Measurements from ENCODE around the gene CBLB. TPM values are rescaled to one million over a fixed set of nuclear protein-coding genes. Genes with fewer than 3 reads are reported as not detected.
A peak's percentile ranks its signal among the peaks of the same experiment; 100 is the strongest.

The CBLB gene
- total RNA-seq, 2 experiments from 2014 or later = 146 to 157 TPM

DNA sequence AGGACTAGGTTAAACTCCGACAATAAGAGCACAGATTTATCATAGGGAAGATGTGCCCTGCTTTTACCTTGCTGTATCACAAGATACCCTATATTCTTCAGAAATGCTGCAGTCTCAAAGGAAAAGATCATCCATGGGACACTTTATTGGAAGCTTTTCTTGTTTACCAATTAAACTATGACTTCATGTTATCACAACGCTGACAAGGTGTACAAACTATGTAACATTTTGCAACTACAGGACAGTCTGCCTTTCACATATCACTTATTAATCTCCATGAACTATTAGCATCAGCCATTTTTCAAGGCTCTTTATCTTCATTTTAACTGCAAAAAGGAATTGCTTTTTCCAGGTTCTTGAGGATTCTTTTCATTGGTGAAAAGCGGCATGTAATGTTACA, 34.0 kb downstream of the CBLB start:
- Mint-ChIP-seq H3K9me3 (no peaks in the 10 kb centered on the region), H3K36me3 (peaks cover 58% of the 10 kb centered on the region), H3K27me3 (no peaks in the 10 kb centered on the region), H3K4me1 (peaks cover 64% of the 10 kb centered on the region), H3K4me3 (peak overlapping the region; percentile 9), H3K27ac (peak overlapping the region; percentile 72)
- DNase-seq = no peak
- POLR2A ChIA-PET = interaction anchor here (1.0 kb wide), 1 partner anchor 34 kb away, joined by 3 read pairs; no protein-coding TSS in a partner anchor
- no peak for ATAC-seq (ENCODE audit: low read depth)

DNA sequence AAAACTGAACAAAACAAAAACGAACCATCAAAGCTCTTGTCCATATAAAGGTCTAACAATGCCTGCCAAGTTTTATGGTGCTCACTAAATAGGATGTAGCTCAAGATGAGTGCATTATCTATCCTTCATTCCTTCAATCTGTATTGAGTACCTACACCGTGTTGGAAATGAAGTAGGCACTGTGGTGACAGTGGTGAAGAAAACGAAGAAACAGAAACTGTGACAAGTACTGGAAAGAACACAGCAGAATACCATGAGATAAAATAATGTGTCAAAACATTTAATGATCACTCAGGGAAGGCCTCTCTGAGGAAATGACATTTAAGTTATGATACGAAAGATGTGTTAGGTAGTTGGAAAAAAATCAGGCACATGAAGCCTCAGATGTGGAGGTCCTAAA, 36.2 kb downstream of the CBLB start:
- Mint-ChIP-seq H3K27me3 (no peaks in the 10 kb centered on the region), H3K36me3 (peaks cover 58% of the 10 kb centered on the region), H3K4me1 (peaks cover 67% of the 10 kb centered on the region), H3K9me3 (no peaks in the 10 kb centered on the region), H3K27ac (peak overlapping the region; percentile 85), H3K4me3 (peak overlapping the region; percentile 76)
- DNase-seq (no peak), ATAC-seq (ENCODE audit: low read depth) (peak; percentile 58)
- POLR2A ChIA-PET = interaction anchor here (1.2 kb wide), 1 partner anchor 35 kb away, joined by 7 read pairs; no protein-coding TSS in a partner anchor

DNA sequence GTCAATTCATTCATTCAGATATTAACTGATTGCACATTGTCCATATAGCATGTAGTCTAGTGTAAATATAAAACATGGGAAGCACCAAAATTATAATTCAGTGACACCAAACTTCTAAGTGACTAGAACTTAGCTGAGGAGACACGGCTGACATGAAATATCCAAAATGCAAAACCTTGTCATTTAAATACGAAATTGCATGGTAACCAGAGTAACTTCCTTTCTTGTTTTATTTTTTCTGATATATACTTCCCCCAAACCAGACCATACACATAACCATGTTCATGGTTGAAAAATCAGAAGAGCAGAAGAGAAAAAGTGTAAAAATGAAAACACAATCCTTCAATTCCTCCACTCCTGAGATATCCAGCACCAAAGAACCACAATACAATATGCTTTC, 38.0 kb downstream of the CBLB start:
- Mint-ChIP-seq H3K27ac (peak overlapping the region; percentile 71), H3K4me1 (peaks cover 63% of the 10 kb centered on the region), H3K27me3 (no peaks in the 10 kb centered on the region), H3K36me3 (peaks cover 61% of the 10 kb centered on the region), H3K9me3 (no peaks in the 10 kb centered on the region), H3K4me3 (peak overlapping the region; percentile 64)
- ATAC-seq (ENCODE audit: low read depth) (no peak), DNase-seq (no peak)
- POLR2A ChIA-PET = interaction anchor here (1.1 kb wide), 1 partner anchor 37 kb away, joined by 5 read pairs; the partner anchor contains the start of gene CBLB

DNA sequence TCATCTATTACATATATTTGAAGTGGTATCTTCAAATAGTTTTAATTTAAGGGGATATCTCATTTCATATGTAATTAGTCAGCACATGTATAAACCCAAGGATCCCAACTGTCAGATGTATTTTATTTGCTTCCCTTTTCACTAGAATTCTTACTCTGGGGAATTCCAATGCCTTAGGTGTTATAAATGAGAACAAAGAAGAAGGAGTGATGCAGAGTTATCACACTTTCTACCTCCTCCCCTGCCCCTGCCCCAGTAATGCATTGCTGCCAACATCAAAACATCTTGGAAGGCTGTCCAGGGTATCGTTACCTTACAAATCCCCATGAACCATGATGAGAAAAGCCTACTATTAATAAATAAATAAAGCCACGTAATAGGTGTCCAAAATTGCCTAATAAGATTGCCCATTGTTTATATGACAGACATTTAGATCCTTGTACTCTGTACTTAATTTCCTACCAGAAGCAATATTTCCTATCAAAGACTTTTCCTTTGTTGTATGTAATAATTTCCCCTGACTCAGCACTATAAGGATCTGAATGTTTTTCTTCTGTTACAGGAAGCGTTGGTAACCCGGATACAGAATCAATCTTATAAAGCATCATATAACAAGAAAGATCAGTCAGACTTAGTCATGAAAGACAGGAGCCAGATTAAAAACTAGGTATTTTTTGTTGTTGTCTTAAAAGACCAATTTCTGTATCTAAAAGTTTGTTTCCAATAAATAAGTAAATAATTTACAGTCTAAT, 38.8 kb downstream of the CBLB start:
- Mint-ChIP-seq H3K27ac (peak overlapping the region; percentile 75), H3K36me3 (peaks cover 61% of the 10 kb centered on the region), H3K4me1 (peaks cover 62% of the 10 kb centered on the region), H3K9me3 (no peaks in the 10 kb centered on the region), H3K27me3 (no peaks in the 10 kb centered on the region), H3K4me3 (peak overlapping the region; percentile 43)
- no peak for ATAC-seq (ENCODE audit: low read depth)
- DNase-seq = no peak
- POLR2A ChIA-PET = no interaction called here

DNA sequence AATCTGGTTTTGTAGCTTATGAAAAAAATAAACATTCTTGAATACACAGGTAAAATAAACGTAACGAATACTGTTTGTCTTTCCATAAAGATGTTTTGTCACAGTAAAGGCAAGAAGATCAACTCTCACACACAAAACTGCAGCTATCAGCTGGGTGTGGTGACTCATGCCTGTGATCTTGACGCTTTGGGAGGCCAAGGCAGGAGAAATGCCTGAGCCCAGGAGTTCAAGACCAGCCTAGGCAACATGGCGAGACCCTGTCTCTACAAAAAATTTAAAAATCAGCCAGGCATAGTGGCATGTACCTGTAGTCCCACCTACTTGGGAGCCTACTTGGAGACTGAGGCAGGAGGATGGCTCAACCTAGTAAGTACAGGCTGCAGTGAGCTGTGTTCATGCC, 39.6 kb downstream of the CBLB start:
- ATAC-seq (ENCODE audit: low read depth) (peak; percentile 28), DNase-seq (no peak)
- H3K9me3 Mint-ChIP-seq = no peaks in the 10 kb centered on the region
- H3K4me3 Mint-ChIP-seq = peak overlapping the region; percentile 70
- POLR2A ChIA-PET = interaction anchor here (0.6 to 1.0 kb wide), 3 partner anchors 9 to 38 kb away, joined by 3 to 5 read pairs (median 3); no protein-coding TSS in a partner anchor
- H3K36me3 Mint-ChIP-seq = peaks cover 61% of the 10 kb centered on the region
- H3K27me3 Mint-ChIP-seq = no peaks in the 10 kb centered on the region
- peaks cover 60% of the 10 kb centered on the region for H3K4me1 Mint-ChIP-seq
- H3K27ac Mint-ChIP-seq = peak overlapping the region; percentile 79

DNA sequence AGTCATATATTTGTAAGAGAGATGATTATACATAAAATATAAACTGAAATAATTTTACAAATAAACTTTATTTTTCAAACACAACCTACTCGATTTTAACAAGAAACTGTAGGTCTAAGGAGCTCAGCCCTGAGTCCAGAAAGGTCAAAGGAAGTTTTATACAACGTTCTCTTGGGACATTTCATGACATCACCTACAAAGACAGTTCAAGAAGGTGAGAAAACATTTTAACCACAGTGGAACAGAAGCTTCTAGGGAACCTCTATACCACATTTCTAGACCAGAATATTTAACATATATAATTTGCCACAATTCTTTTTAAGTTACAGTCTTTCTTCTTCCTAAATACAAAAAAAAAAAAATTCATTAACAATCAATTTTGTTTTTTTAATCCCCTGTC, 40.1 kb downstream of the CBLB start:
- ATAC-seq (ENCODE audit: low read depth) = peak; percentile 40
- peak overlapping the region; percentile 70 for H3K4me3 Mint-ChIP-seq
- DNase-seq = no peak
- H3K4me1 Mint-ChIP-seq = peaks cover 63% of the 10 kb centered on the region
- H3K27me3 Mint-ChIP-seq = no peaks in the 10 kb centered on the region
- POLR2A ChIA-PET = interaction anchor here (0.6 to 1.0 kb wide), 4 partner anchors 9 to 420 kb away, joined by 3 to 5 read pairs (median 3); no protein-coding TSS in a partner anchor
- H3K27ac Mint-ChIP-seq = peak overlapping the region; percentile 79
- no peaks in the 10 kb centered on the region for H3K9me3 Mint-ChIP-seq
- peaks cover 62% of the 10 kb centered on the region for H3K36me3 Mint-ChIP-seq

DNA sequence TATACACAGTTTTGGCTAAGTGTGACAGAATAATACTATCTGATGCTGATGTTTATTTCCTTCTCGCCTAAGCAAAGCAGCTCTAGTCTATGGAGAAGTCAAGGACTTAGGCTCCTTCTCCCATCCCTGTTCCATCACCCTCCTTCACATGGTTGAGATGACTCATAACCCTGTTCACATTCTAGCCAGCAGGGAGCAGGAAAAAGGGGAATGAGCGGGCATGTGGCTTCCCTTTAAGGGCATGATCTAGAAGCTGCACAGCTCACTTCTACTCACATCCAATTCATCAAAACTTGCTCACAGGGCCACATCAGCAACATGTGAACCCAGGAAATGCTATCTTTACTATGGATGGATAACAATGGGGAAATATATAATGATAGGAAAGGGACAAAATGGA, 40.9 kb downstream of the CBLB start:
- no peaks in the 10 kb centered on the region for H3K27me3 Mint-ChIP-seq
- peaks cover 68% of the 10 kb centered on the region for H3K4me1 Mint-ChIP-seq
- H3K36me3 Mint-ChIP-seq = peaks cover 67% of the 10 kb centered on the region
- DNase-seq (no peak), ATAC-seq (ENCODE audit: low read depth) (no peak)
- H3K9me3 Mint-ChIP-seq = no peaks in the 10 kb centered on the region
- H3K4me3 Mint-ChIP-seq = peak overlapping the region; percentile 46
- POLR2A ChIA-PET = interaction anchor here (0.5 kb wide), 1 partner anchor 347 kb away, joined by 4 read pairs; no protein-coding TSS in a partner anchor
- H3K27ac Mint-ChIP-seq = peak overlapping the region; percentile 58

DNA sequence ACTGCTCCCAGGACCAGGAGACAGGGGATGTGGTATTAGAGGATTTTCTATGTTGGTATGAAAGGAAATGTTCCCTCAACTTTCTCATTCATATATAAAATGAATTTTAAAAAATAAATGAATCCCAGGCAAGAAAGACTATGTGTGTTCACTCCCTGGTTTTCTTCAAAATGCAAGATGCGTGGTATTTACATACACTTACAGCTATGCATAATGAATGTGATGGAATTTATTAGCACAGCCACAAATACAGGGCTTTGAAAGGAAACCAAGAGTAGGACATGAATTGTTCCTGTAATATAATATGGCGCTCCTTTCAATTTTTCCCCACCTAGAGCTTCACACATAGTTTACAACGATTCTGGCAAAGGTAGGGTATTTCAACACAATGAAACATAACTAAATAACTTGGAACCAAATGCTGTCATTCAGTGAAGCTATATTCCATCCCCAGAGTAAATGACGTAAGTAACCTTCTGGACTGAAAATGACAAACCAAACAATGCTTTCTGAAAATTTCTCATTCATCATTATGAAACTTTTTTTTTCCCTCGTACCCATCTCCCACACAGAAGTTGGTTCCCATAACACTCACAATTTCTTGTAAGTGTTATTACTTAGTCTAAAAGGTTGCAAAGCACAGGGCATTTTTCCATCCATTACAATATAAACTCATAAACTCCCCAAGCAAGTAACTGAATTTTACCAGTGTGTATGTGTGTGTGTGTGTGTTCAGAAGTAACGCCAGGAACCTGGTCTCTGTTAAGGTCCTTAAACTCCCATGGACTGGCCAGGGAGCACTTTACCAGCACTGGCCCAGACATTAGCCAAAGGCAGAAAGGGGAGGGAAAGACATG, 41.8 kb downstream of the CBLB start:
- H3K27ac Mint-ChIP-seq = peak overlapping the region; percentile 79
- peaks cover 64% of the 10 kb centered on the region for H3K36me3 Mint-ChIP-seq
- H3K9me3 Mint-ChIP-seq = peaks cover 1% of the 10 kb centered on the region
- ATAC-seq (ENCODE audit: low read depth) (peak; percentile 8), DNase-seq (no peak)
- POLR2A ChIA-PET = no interaction called here
- no peaks in the 10 kb centered on the region for H3K27me3 Mint-ChIP-seq
- peaks cover 64% of the 10 kb centered on the region for H3K4me1 Mint-ChIP-seq
- peak overlapping the region; percentile 74 for H3K4me3 Mint-ChIP-seq

DNA sequence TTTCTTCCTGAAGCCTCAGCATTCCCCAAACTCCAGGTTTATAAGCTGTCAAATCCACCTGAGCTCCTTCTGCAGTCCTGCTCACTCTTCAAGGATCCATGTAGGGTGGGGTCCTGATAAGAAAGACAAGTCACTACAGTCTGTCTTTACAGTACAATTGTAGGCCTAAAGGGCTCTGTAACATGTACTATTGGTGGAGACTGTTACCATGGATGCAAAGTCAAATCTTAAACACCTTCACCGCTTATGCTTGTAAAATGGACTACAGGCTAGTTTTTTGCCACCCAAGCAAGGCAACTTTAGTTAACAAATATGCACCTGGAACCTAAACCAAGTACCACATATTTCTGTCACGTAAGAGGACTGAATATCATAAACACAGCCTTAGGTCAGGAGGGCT, 44.7 kb downstream of the CBLB start:
- POLR2A ChIA-PET = interaction anchor here (1.0 to 4.2 kb wide), 2 partner anchors 16 to 45 kb away, joined by 3 to 13 read pairs; partner anchors contain the start of gene CBLB
- H3K4me3 Mint-ChIP-seq = no peak overlapping the region
- DNase-seq = no peak

DNA sequence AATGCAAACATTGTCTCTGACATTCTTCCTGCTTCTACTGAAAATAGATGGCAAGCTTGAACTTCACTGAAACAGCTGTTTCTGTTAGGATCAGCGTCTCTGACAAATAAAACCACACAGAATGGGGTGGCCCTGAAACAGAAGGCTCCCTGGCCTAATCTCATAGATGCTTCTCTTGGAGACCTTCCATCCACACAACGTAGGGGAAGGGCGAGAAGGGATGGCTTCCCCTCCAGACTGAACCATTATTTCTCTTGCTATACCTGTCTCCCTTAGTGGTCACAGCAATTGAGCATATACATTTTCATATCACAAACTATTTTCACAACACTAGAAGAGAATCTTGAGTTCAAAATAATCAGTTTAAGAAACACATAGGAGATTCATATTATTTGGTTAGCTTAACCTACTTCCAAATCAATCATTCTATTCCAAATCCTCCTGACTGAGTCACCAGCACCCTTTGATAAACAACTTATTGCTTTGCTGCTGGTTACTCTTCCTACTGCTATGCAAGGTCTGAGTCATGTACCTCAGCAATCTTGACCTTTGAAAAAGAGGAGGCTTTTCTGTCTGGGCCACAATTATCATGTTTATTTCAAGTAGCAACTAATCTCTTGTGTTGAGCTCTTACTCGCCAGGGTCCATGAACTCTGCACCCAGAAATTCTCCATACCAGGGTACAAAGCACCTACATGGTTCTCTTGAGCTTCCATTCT, 45.5 kb downstream of the CBLB start:
- Mint-ChIP-seq H3K36me3 (peaks cover 61% of the 10 kb centered on the region), H3K27ac (peak overlapping the region; percentile 22), H3K4me1 (peaks cover 47% of the 10 kb centered on the region), H3K9me3 (peaks cover 1% of the 10 kb centered on the region), H3K27me3 (no peaks in the 10 kb centered on the region), H3K4me3 (no peak overlapping the region)
- POLR2A ChIA-PET = interaction anchor here (1.0 to 4.2 kb wide), 2 partner anchors 15 to 46 kb away, joined by 3 to 13 read pairs; partner anchors contain the start of gene CBLB
- no peak for ATAC-seq (ENCODE audit: low read depth)
- no peak for DNase-seq

More for the DNA sequence above, 44.7 kb downstream of the CBLB start:
- Mint-ChIP-seq H3K36me3 (peaks cover 66% of the 10 kb centered on the region), H3K4me1 (peaks cover 52% of the 10 kb centered on the region), H3K27ac (peak overlapping the region; percentile 22), H3K9me3 (peaks cover 1% of the 10 kb centered on the region), H3K27me3 (no peaks in the 10 kb centered on the region)
- no peak for ATAC-seq (ENCODE audit: low read depth)

DNA sequence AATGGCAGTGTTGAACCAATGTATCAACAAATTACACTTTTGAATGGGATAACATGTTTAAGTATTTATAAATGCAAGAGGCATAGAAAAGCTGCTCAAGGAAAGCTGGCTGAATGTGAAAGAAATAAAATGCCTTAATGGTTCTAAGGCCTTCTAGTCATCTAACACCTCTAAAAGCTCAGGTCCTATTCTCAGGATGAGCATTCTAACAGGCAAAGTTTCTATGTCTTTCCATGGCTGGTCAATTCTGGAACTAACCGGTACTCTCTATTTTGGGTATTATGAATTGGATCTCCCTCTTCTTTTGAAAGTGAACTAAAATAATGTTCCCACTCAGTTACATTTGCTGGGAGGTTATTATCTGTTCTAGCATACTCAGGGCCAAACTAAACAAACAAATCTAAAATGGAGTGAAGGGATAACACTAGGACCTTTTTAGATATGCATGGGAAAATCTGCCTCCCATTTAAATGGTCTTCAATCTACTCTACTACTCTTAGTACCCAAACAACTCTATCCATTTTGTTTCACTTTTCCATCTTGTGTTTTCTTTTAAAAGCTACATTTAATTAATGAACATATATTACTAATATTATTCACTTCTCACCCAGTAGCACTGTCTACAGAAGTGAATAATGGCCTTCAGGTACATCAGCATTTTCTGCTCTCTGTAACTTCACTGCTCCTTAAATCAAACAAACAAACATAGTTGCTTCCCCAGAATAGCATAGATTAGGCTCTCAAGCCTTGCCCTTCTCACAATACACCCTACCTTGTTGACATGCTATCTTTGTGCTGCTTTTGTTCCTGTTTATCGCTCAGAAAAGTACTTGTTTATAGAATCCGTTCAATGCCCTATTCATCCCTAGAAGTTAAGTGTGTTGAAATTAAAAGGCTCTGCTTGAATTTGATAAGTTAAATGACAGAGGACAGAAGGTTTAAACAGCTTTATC, 46.4 kb downstream of the CBLB start:
- H3K9me3 Mint-ChIP-seq = peaks cover 1% of the 10 kb centered on the region
- ATAC-seq (ENCODE audit: low read depth) (no peak), DNase-seq (no peak)
- H3K27me3 Mint-ChIP-seq = no peaks in the 10 kb centered on the region
- H3K36me3 Mint-ChIP-seq = peaks cover 59% of the 10 kb centered on the region
- peak overlapping the region; percentile 44 for H3K27ac Mint-ChIP-seq
- POLR2A ChIA-PET = interaction anchor here (4.2 kb wide), 1 partner anchor 47 kb away, joined by 13 read pairs; the partner anchor contains the start of gene CBLB
- no peak overlapping the region for H3K4me3 Mint-ChIP-seq
- peaks cover 43% of the 10 kb centered on the region for H3K4me1 Mint-ChIP-seq

DNA sequence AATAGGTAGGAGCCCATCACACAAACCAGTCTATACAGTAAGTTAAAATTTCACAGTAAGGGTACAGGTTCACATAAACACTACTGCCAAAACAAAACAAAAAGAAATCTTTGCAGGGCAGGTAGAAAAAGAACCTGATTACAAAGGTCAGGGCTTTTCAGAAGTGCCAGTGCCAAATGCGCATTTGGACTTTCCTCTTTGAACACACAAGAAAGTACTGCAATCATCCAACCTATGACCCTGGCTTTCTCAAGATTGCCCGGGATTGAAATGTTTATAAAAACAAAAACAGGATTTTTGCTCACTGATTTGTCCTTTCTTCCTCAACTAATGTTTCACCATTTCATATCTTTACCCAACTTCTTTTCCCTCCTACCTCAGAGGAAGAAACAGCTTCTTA, 47.4 kb downstream of the CBLB start:
- Mint-ChIP-seq H3K36me3 (peaks cover 60% of the 10 kb centered on the region), H3K4me1 (peaks cover 39% of the 10 kb centered on the region), H3K27ac (no peak overlapping the region), H3K9me3 (peaks cover 1% of the 10 kb centered on the region), H3K27me3 (no peaks in the 10 kb centered on the region), H3K4me3 (no peak overlapping the region)
- ATAC-seq (ENCODE audit: low read depth) (no peak), DNase-seq (no peak)
- POLR2A ChIA-PET = no interaction called here

Data from activated naive CD8-positive, alpha-beta T cell treated with anti-CD3 and anti-CD28 coated beads, Interleukin-2, amount 10 ng/mL, durations not matched to agents 7 days and 5 days (primary cell).